Heart left ventricle (tissue), 16 donors: ENCODE data around the gene RHOJ. TPM values are rescaled to one million over a fixed set of nuclear protein-coding genes. Genes with fewer than 3 reads are reported as not detected.

ENCODE experiments used
- ATAC-seq, 4 donors: fragments of 200-7000 bp; cut with Tn5 transposase; one replicate each; pipeline ENCODE4 v1.9.1; 2020 to 2022; ENCODE audit warnings: moderate library complexity in 4 of 4, mild to moderate bottlenecking in 3 of 4, moderate number of reproducible peaks in 1 of 4
- DNase-seq, 5 donors: peaks; one replicate each; pipeline ENCODE4 v3.0.0-alpha.2; 2020
- H3K27ac ChIP-seq, 12 donors: fragments of 200-600 bp; sonication (generic) in 4 of 12; one replicate each; pipeline versions ENCODE4 v1.5.0 to v1.8.0; 2016 to 2022; ENCODE audit warnings: mild to moderate bottlenecking in 2 of 12
- H3K27me3 ChIP-seq, 9 donors: fragments of 200-600 bp; sonication (generic) in 2 of 9; one replicate each; pipeline versions ENCODE4 v1.5.1 to v1.8.0; 2016 to 2022; ENCODE audit warnings: mild to moderate bottlenecking in 3 of 9
- H3K36me3 ChIP-seq, 9 donors: fragments of 200-600 bp; sonication (generic) in 2 of 9; one replicate each; pipeline versions ENCODE4 v1.5.0 to v1.8.0; 2018 to 2022; ENCODE audit warnings: mild to moderate bottlenecking in 2 of 9
- H3K4me1 ChIP-seq, 12 donors: fragments of 200-600 bp; sonication (generic) in 4 of 12; one replicate each; pipeline versions ENCODE4 v1.5.0 to v1.8.0; 2016 to 2022; ENCODE audit warnings: mild to moderate bottlenecking in 3 of 12
- H3K4me3 ChIP-seq, 12 donors: fragments of 200-600 bp; sonication (generic) in 4 of 12; one replicate each; pipeline versions ENCODE4 v1.5.0 to v1.8.0; 2017 to 2022; ENCODE audit warnings: mild to moderate bottlenecking in 9 of 12, moderate library complexity in 4 of 12
- H3K9me3 ChIP-seq, 12 donors: fragments of 200-600 bp; sonication (generic) in 4 of 12; one replicate each; pipeline versions ENCODE4 v1.5.0 to v1.8.0; 2016 to 2022; ENCODE audit warnings: mild to moderate bottlenecking in 1 of 12
- CTCF ChIP-seq, 12 donors: fragments of 200-600 bp; sonication (generic) in 4 of 12; IDR thresholded peaks; one replicate each; pipeline versions ENCODE4 v1.5.0 to v1.8.0; 2018 to 2022; ENCODE audit warnings: antibody characterized with exemption in 12 of 12, mild to moderate bottlenecking in 5 of 12
- POLR2A ChIP-seq, 2 donors: fragments of 450-650 bp; IDR thresholded peaks; one replicate each; pipeline ENCODE4 v1.6.1; 2017; ENCODE audit warnings: antibody characterized with exemption in 2 of 2, mild to moderate bottlenecking in 2 of 2, moderate library complexity in 2 of 2
- WGBS, 4 donors: extraction: QIAGEN DNeasy Blood & Tissue Kit in 2 of 4; methylation state at CpG; one replicate each; pipeline versions ENCODE4 v1.1.5 to v1.1.7; 2013 to 2018; 5-methylcytosine and 5-hydroxymethylcytosine counted together
- intact Hi-C, 10 donors: fragments of 100-400 bp; cut with DNase I; formaldehyde crosslinking; loops; one replicate each; pipeline versions ENCODE4 v1.11.1 to v1.14.2; 2022
- polyA plus RNA-seq, 2 donors: library from polyadenylated mRNA; stranded (reverse); fragments of 200-250 nt; gene quantifications; one replicate each; pipeline ENCODE4 v1.2.3, GENCODE V29; 2013
- total RNA-seq, 9 donors: library from RNA; depleted of rRNA in 2 of 9; stranded (reverse); fragments of >200 nt in 2 of 9; fragmentation: NEBNext Ultra II Directional in 3 of 9; extraction: Animal tissue kit (Norgen Biotek cat#: 25700) in 3 of 9; gene quantifications; one replicate each; pipeline versions ENCODE4 v1.1.0 to v1.2.4, GENCODE V29; 2016 to 2023
- donor health status: ischemic (EF 13 %, LVEDD 7.1; RV severe dilation, severe dysfunction).
- donor health status: healthy with polysubstance abuse.
- donor health status: DM: no; HTN: yes; CAD: no.
- donor health status: DM: no; HTN: no; CAD: no.
- donor health status: ischemic (EF 25% LVEDD 6.9; RV normal size, moderate dysfunction).
- donor health status: ischemic (EF 25% LVEDD 5.7; RV mildly dilated, moderate dysfunction).
- donor health status: healthy.
- donor health status: DM: yes; HTN: yes; CAD: no.
- donor health status: ischemic (EF 35%, LVEDD 5.7; RV mildly dilated, moderate dysfunction).
- donor health status: nonischemic (EF 11% LVEDD 7.7; RV severe dilation, severe dysfunction).
- donor health status: DM: yes; HTN: yes; CAD: no.
- donor health status: PGD.
- donor health status: ischemic (EF 29% LVEDD 5.4; RV normal size, mild dysfunction).
- donor health status: nonischemic (EF 23%, LVEDD 6.1; RV moderate dilation, normal function).

The RHOJ gene
- total and polyA plus RNA-seq, 11 donors: 6.5 to 26.0 (median 10.6) TPM

DNA sequence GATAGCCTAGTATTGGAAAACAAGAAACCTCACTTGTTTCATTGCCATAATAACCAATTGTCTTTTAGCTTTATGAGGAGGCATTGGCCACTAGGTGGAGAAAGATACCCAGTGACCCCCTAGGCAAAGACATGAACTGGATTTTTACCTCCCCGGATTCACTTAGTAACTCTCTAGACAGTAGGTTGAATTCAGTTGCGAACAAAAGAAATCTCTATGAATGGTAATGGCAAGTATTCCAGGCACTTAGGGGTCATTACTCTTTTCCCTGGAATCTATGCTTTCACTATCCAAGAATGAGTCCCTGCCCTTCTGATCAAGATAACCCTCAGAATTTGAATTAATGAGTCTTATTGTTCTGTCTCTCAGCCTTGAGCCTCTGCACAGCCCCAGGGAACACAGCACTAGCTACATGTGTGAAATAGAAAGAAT lies 29.5 kb upstream of the RHOJ start:
- no peak for TF ChIP-seq POLR2A (IDR thresholded peaks at IDR 0.05)
- peak; percentile 44 to 86 (median 70) for TF ChIP-seq CTCF (IDR thresholded peaks at IDR 0.05)
- Histone ChIP-seq H3K4me3 (no peak overlapping the region), H3K4me1 (peaks cover 0 to 21% (median 5%) of the 10 kb centered on the region in 12 donors), H3K9me3 (peaks cover 0 to 3% (median 0%) of the 10 kb centered on the region in 12 donors), H3K27ac (peak overlapping the region in 1 of 12 donors; percentile 18), H3K36me3 (no peaks in the 10 kb centered on the region), H3K27me3 (no peaks in the 10 kb centered on the region)
- intact Hi-C loops: loop anchor here (1.0 to 10.0 kb wide), 8 partner anchors 100 to 370 kb away; partner anchors contain the start of gene PPP2R5E (in 1 of the 10)
- 13 to 18% (median 15%) methylated on average over 2 of the region's 2 CpGs for WGBS, 4 donors
- DNase-seq (peak in 2 of 5 donors; percentile 24 to 40), ATAC-seq (peak in 3 of 4 donors; percentile 53 to 77 (median 69))

- 63 to 72% (median 67%) methylated on average over 2 of the region's 2 CpGs for WGBS, 4 donors
Measured at GRCh38 chr14:63175531-63175930, 28.7 kb upstream of the RHOJ start.

GRCh38 chr14:63178912-63179311 lies 25.3 kb upstream of the RHOJ start:
- DNase-seq: peak in 1 of 5 donors; percentile 37
- 70 to 85% (median 78%) methylated on average over 3 of the region's 3 CpGs for WGBS, 4 donors
- intact Hi-C loops: loop anchor here in 5 of 10 donors (5.0 to 10.0 kb wide), 4 partner anchors 98 to 366 kb away; partner anchors contain the start of gene PPP2R5E (in 1 of the 5)
- no peak overlapping the region for H3K4me3 ChIP-seq
- ATAC-seq: peak in 3 of 4 donors; percentile 21 to 72 (median 67)
- H3K27me3 ChIP-seq: no peaks in the 10 kb centered on the region
- H3K36me3 ChIP-seq: no peaks in the 10 kb centered on the region
- TF ChIP-seq POLR2A (IDR thresholded peaks at IDR 0.05) (no peak), CTCF (IDR thresholded peaks at IDR 0.05) (no peak)
- H3K4me1 ChIP-seq: peaks cover 0 to 21% (median 5%) of the 10 kb centered on the region in 12 donors
- peaks cover 0 to 10% (median 0%) of the 10 kb centered on the region in 12 donors for H3K9me3 ChIP-seq
- peak overlapping the region in 6 of 12 donors; percentile 3 to 65 (median 32) for H3K27ac ChIP-seq

More at GRCh38 chr14:63175531-63175930, 28.7 kb upstream of the RHOJ start:
- DNase-seq (no peak), ATAC-seq (no peak)
- Histone ChIP-seq H3K27me3 (no peaks in the 10 kb centered on the region), H3K4me1 (peaks cover 0 to 21% (median 5%) of the 10 kb centered on the region in 12 donors), H3K27ac (no peak overlapping the region), H3K36me3 (no peaks in the 10 kb centered on the region), H3K4me3 (no peak overlapping the region), H3K9me3 (no peaks in the 10 kb centered on the region)
- intact Hi-C loops: loop anchor here in 8 of 10 donors (2.0 to 10.0 kb wide), 6 partner anchors 99 to 369 kb away; partner anchors contain the start of gene PPP2R5E (in 1 of the 8)
- no peak for TF ChIP-seq CTCF (IDR thresholded peaks at IDR 0.05)
- no peak for TF ChIP-seq POLR2A (IDR thresholded peaks at IDR 0.05)

- peak overlapping the region in 9 of 12 donors; percentile 3 to 65 (median 30) for H3K27ac ChIP-seq
- peaks cover 0 to 10% (median 0%) of the 10 kb centered on the region in 12 donors for H3K9me3 ChIP-seq
- ATAC-seq (peak in 2 of 4 donors; percentile 4 to 9), DNase-seq (peak in 1 of 5 donors; percentile 62)
- TF ChIP-seq CTCF (IDR thresholded peaks at IDR 0.05): no peak
- TF ChIP-seq POLR2A (IDR thresholded peaks at IDR 0.05): no peak
- H3K4me1 ChIP-seq: peaks cover 0 to 16% (median 5%) of the 10 kb centered on the region in 12 donors
- no peak overlapping the region for H3K4me3 ChIP-seq
- 83 to 93% (median 90%) methylated on average over 4 of the region's 4 CpGs for WGBS, 4 donors
- no peaks in the 10 kb centered on the region for H3K36me3 ChIP-seq
- intact Hi-C loops: loop anchor here in 5 of 10 donors (5.0 to 10.0 kb wide), 4 partner anchors 98 to 365 kb away; partner anchors contain the start of gene PPP2R5E (in 1 of the 5)
- H3K27me3 ChIP-seq: no peaks in the 10 kb centered on the region
Measured at GRCh38 chr14:63179383-63179782, 24.9 kb upstream of the RHOJ start.
